H1 (cell line): Measurements from ENCODE around the gene PPP4R3A. TPM values are rescaled to one million over a fixed set of nuclear protein-coding genes. Genes with fewer than 3 reads are reported as not detected.
A peak's percentile ranks its signal among the peaks of the same experiment; 100 is the strongest.

ENCODE experiments used
- CTCF ChIA-PET: fragments of 300-600 bp; sonication (Branson Sonifier 250); formaldehyde crosslinking; loops from one replicate; lab custom pipeline; 2021; ENCODE audit not compliant: partially characterized antibody; lab: Charles Lee
- POLR2A ChIA-PET: fragments of 300-600 bp; sonication (Branson Sonifier 250); formaldehyde crosslinking; loops from one replicate; lab custom pipeline; 2021; ENCODE audit warnings: inconsistent platforms; ENCODE audit not compliant: partially characterized antibody; lab: Charles Lee
- DNase-seq, 2 experiments: peaks; one replicate each; pipeline versions ENCODE4 v3.0.0 to v3.0.0-alpha.2; 2010 to 2022; ENCODE audit warnings: low spot score in 2 of 2, low read depth in 1 of 2, mixed read lengths in 1 of 2
- FAIRE-seq: peaks from 2 replicates; lab custom pipeline; 2011; peaks lifted over from hg19 to GRCh38; lab: Jason Lieb, UNC
- H2AFZ ChIP-seq: 2 replicates; pipeline ENCODE4 v1.8.1; 2012; ENCODE audit warnings: low read length, inconsistent platforms
- H2AK5ac ChIP-seq: 2 replicates; pipeline ENCODE4 v1.6.1; 2013; ENCODE audit warnings: low read depth, low read length
- H2BK120ac ChIP-seq: replicated peaks from 2 replicates; pipeline ENCODE3; 2013; ENCODE audit warnings: low read depth, low read length, inconsistent platforms
- H2BK12ac ChIP-seq: 2 replicates; pipeline ENCODE4 v1.6.1; 2013; ENCODE audit warnings: low read depth, low read length
- H2BK15ac ChIP-seq: 2 replicates; pipeline ENCODE4 v1.6.1; 2013; ENCODE audit warnings: low read length
- H2BK20ac ChIP-seq: 2 replicates; pipeline ENCODE4 v1.6.1; 2013; ENCODE audit warnings: low read length
- H2BK5ac ChIP-seq: 2 replicates; pipeline ENCODE4 v1.6.1; 2013; ENCODE audit warnings: low read depth, low read length
- H3K14ac ChIP-seq: 2 replicates; pipeline ENCODE4 v1.6.1; 2013; ENCODE audit warnings: inconsistent platforms; ENCODE audit not compliant: insufficient read length
- H3K18ac ChIP-seq: 2 replicates; pipeline ENCODE4 v1.6.1; 2013; ENCODE audit warnings: low read length; ENCODE audit errors: extremely low read depth
- H3K23ac ChIP-seq: 2 replicates; pipeline ENCODE4 v1.6.1; 2013; ENCODE audit warnings: inconsistent platforms; ENCODE audit not compliant: insufficient read length
- H3K23me2 ChIP-seq: 2 replicates; pipeline ENCODE4 v1.6.1; 2013; ENCODE audit warnings: low read depth, low read length
- H3K27ac ChIP-seq: 2 replicates; pipeline ENCODE4 v1.6.1; 2011; ENCODE audit warnings: low read depth, low read length, inconsistent platforms
- H3K27me3 ChIP-seq, 4 experiments: replicated peaks in 1 of 4; 1 replicate in 1 of 4; 2 replicates in 3 of 4; pipeline versions ENCODE4 v1.6.1 to v1.8.1; 2011 to 2013; ENCODE audit warnings: low read length in 3 of 4, mild to moderate bottlenecking in 3 of 4, inconsistent platforms in 2 of 4, mixed read lengths in 2 of 4, moderate library complexity in 1 of 4; ENCODE audit not compliant: control insufficient read depth in 3 of 4, insufficient read depth in 3 of 4; ENCODE audit errors: extremely low read depth in 1 of 4
- H3K36me3 ChIP-seq, 4 experiments: 2 replicates each; pipeline versions ENCODE4 v1.6.1 to v1.8.1; 2011 to 2013; ENCODE audit warnings: mild to moderate bottlenecking in 4 of 4, low read length in 3 of 4, moderate library complexity in 2 of 4, control low read depth in 1 of 4, inconsistent platforms in 1 of 4; ENCODE audit not compliant: insufficient read depth in 4 of 4, control insufficient read depth in 2 of 4
- H3K4ac ChIP-seq: replicated peaks from 2 replicates; pipeline ENCODE3; 2013; ENCODE audit warnings: low read length, low read depth, mixed read lengths, inconsistent platforms; ENCODE audit not compliant: insufficient read length
- H3K4me1 ChIP-seq, 4 experiments: replicated peaks in 1 of 4; 1 replicate in 1 of 4; 2 replicates in 3 of 4; pipeline versions ENCODE4 v1.6.1 to v1.8.1; 2011 to 2013; ENCODE audit warnings: low read length in 3 of 4, inconsistent platforms in 2 of 4, mixed read lengths in 1 of 4; ENCODE audit not compliant: insufficient read depth in 4 of 4, control insufficient read depth in 3 of 4
- H3K4me2 ChIP-seq, 2 experiments: 2 replicates each; pipeline versions ENCODE4 v1.6.1 to v1.8.1; 2011 to 2013; ENCODE audit warnings: low read depth in 2 of 2, low read length in 2 of 2, control low read depth in 1 of 2, inconsistent platforms in 1 of 2, mild to moderate bottlenecking in 1 of 2; ENCODE audit not compliant: insufficient read depth in 1 of 2
- H3K4me3 ChIP-seq, 4 experiments: fragments of 200-600, 300-600 bp in 1 of 4; sonication (generic), shearing (Covaris generic), sonication (Bioruptor Twin) in 1 of 4; 2 replicates each; pipeline versions ENCODE4 v1.5.1 to v1.8.1; 2011 to 2016; ENCODE audit warnings: low read length in 4 of 4, low read depth in 3 of 4, control low read depth in 2 of 4, inconsistent platforms in 2 of 4, mild to moderate bottlenecking in 2 of 4, mixed read lengths in 1 of 4, moderate library complexity in 1 of 4; ENCODE audit not compliant: insufficient read depth in 2 of 4; ENCODE audit errors: extremely low read depth in 1 of 4
- H3K56ac ChIP-seq: replicated peaks from 2 replicates; pipeline ENCODE3; 2013; ENCODE audit warnings: low read depth, mild to moderate bottlenecking, mixed read lengths, low read length, inconsistent platforms; ENCODE audit not compliant: insufficient read length
- H3K79me1 ChIP-seq: 2 replicates; pipeline ENCODE4 v1.6.1; 2013; ENCODE audit warnings: low read depth, low read length, control low read depth
- H3K79me2 ChIP-seq, 2 experiments: 2 replicates each; pipeline versions ENCODE4 v1.6.1 to v1.8.1; 2012 to 2013; ENCODE audit warnings: low read length in 2 of 2, mild to moderate bottlenecking in 2 of 2, inconsistent platforms in 1 of 2; ENCODE audit not compliant: insufficient read depth in 2 of 2, control insufficient read depth in 1 of 2
- H3K9ac ChIP-seq, 4 experiments: replicated peaks in 1 of 4; 1 replicate in 1 of 4; 2 replicates in 3 of 4; pipeline versions ENCODE4 v1.6.1 to v1.8.1; 2011 to 2013; ENCODE audit warnings: low read depth in 3 of 4, low read length in 3 of 4, control low read depth in 2 of 4, mild to moderate bottlenecking in 2 of 4, moderate library complexity in 2 of 4, inconsistent platforms in 1 of 4; ENCODE audit errors: extremely low read depth in 1 of 4
- H3K9me3 ChIP-seq, 2 experiments: 2 replicates each; pipeline versions ENCODE4 v1.6.1 to v1.8.1; 2012 to 2013; ENCODE audit warnings: mild to moderate bottlenecking in 2 of 2, moderate library complexity in 2 of 2, control low read depth in 1 of 2, inconsistent platforms in 1 of 2, low read depth in 1 of 2, low read length in 1 of 2, mixed read lengths in 1 of 2; ENCODE audit not compliant: insufficient read depth in 2 of 2
- H4K20me1 ChIP-seq, 2 experiments: replicated peaks in 1 of 2; 2 replicates each; pipeline versions ENCODE3 to v1.8.1; 2011 to 2013; ENCODE audit warnings: inconsistent platforms in 2 of 2, low read length in 2 of 2, mild to moderate bottlenecking in 1 of 2; ENCODE audit not compliant: insufficient read depth in 2 of 2, control insufficient read depth in 1 of 2
- H4K5ac ChIP-seq: 2 replicates; pipeline ENCODE4 v1.6.1; 2013; ENCODE audit warnings: low read length, low read depth, mixed read lengths, inconsistent platforms; ENCODE audit not compliant: insufficient read length
- H4K8ac ChIP-seq: 2 replicates; pipeline ENCODE4 v1.8.0; 2013; ENCODE audit warnings: mild to moderate bottlenecking, moderate library complexity, low read length, inconsistent platforms; ENCODE audit not compliant: insufficient read depth; ENCODE audit errors: extremely low read depth
- H4K91ac ChIP-seq: replicated peaks from 2 replicates; pipeline ENCODE3; 2013; ENCODE audit warnings: low read length, mixed read lengths, inconsistent platforms; ENCODE audit not compliant: insufficient read length
- RFX5 ChIP-seq: IDR thresholded peaks from 2 replicates; pipeline ENCODE4 v1.6.1; 2011; ENCODE audit warnings: low read depth, low read length, improper control_type of control experiment, borderline replicate concordance
- RNF2 ChIP-seq: fragments of 200-900, 300-1000 bp; sonication (generic); IDR thresholded peaks from 2 replicates; pipeline ENCODE4 v1.7.1; 2016; ENCODE audit warnings: borderline replicate concordance, low read depth, mild to moderate bottlenecking, antibody characterized with exemption, low read length; ENCODE audit not compliant: poor library complexity, severe bottlenecking; ENCODE audit errors: missing control alignments
- SIN3A ChIP-seq, 2 experiments: IDR thresholded peaks in 1 of 2; conservative IDR thresholded peaks in 1 of 2; 2 replicates each; pipeline ENCODE4 v1.6.1; 2011 to 2012; ENCODE audit warnings: low read length in 2 of 2, improper control_type of control experiment in 1 of 2, low read depth in 1 of 2, mild to moderate bottlenecking in 1 of 2
- WGBS, 2 experiments: shearing (Covaris generic) in 1 of 2; methylation state at CpG; one replicate each; pipeline versions ENCODE4 v1.1.6 to v1.1.7; 2013 to 2015; ENCODE audit warnings: low lambda C conversion rate in 2 of 2, mixed read lengths in 2 of 2, inconsistent platforms in 1 of 2, low coverage in 1 of 2, missing lambda C conversion rate in 1 of 2; ENCODE audit not compliant: insufficient replicate concordance in 2 of 2, insufficient coverage in 1 of 2, insufficient read length in 1 of 2; ENCODE audit errors: extremely low coverage in 1 of 2, missing lambda C conversion rate in 1 of 2; 5-methylcytosine and 5-hydroxymethylcytosine counted together
- polyA plus RNA-seq, 7 experiments: library from polyadenylated mRNA; depleted of rRNA in 3 of 7; stranded (reverse) in 5 of 7; unstranded in 2 of 7; fragments of >200 nt in 5 of 7; fragments of 200-250 nt in 2 of 7; gene quantifications; 1 replicate in 5 of 7; 2 replicates in 1 of 7; 4 replicates in 1 of 7; pipeline versions ENCODE4 v1.2.1 to v1.2.3, GENCODE V29; 2011 to 2013; ENCODE audit warnings: missing spikeins in 2 of 7, mixed read lengths in 2 of 7
- total RNA-seq: library from RNA; stranded (reverse); fragmentation: NEBNext Ultra II Directional; extraction: Animal tissue kit (Norgen Biotek cat#: 25700); gene quantifications from 2 replicates; pipeline ENCODE4 v1.2.1, GENCODE V29; 2021

PPP4R3A gene
- total and polyA plus RNA-seq, 2 of the 8 experiments (the other 6 are each of a cell fraction or from before 2014, with no cell fraction given), result 31.7 to 122 TPM

DNA sequence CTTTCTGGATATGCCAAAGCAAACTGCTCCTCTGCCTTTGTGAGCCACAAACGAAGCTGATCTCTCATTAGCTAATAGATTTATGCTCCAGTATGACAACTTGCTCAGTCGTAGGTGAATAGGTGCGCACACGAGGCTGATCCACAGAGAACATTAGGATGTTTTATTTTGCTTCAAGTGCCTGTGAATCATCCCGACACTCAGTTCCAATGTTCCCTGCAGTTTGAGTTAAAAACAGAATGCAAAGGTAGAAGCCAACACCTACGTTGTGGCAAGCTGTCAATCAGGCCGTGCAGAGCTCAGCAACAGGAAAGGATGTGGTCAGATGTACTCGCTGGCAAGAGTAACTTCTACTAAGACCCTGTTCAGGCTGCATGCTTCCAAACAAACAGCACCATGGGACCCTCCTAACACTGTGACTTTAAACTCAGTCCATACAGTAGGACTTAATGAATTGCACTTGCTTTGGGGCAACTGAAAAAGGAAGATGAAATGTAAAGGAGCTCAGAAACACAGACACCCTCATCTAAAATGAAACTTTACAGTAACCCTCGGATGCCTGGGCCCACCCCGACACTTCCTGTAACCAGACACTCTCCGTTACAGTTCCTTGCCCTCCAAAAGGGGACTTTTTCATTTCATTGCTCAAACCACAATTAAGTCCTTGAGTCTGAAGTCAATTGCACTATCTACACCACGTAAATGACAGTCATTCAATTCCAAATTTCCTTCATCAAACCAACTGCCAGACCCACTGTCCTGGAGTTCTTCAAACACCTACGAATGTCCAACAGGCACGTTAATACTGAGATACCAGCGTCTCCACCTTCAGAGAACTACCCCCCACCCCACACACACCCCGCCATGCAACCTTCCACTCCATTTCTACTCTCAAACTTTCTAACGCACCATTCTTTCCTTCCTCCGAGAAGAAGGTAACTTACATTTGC lies 94.0 kb downstream of the PPP4R3A start:
- peak overlapping the region; percentile 82 for H2BK15ac ChIP-seq
- no peaks in the 10 kb centered on the region for H3K36me3 ChIP-seq
- peaks cover 0 to 6% of the 10 kb centered on the region in 2 experiments for H4K20me1 ChIP-seq
- H3K79me1 ChIP-seq, result peaks cover 3% of the 10 kb centered on the region; the same call in 1 of the 2 replicates
- H3K9ac ChIP-seq, result peak overlapping the region in 3 of 4 experiments; percentile 1 to 47 (median 5); a peak in 2 of 7 replicates
- H3K4me2 ChIP-seq, result peak overlapping the region; percentile 82 to 87
- H2BK20ac ChIP-seq, result peak overlapping the region; percentile 18; the same call in 1 of the 2 replicates
- H2BK12ac ChIP-seq, result peak overlapping the region; percentile 2; the same call in 1 of the 2 replicates
- no peak for FAIRE-seq
- peaks cover 0 to 6% (median 3%) of the 10 kb centered on the region in 4 experiments; a peak in 2 of 7 replicates for H3K27me3 ChIP-seq
- no peak for TF ChIP-seq RFX5
- TF ChIP-seq SIN3A (conservative IDR thresholded peaks at IDR 0.05 in 1 of 2, IDR thresholded peaks at IDR 0.05 in 1 of 2; ENCODE audit: low read depth in 1 of 2, low read length in 2 of 2), result 0 out of 4 replicates have a peak, but pooled peaks of 1 of the 2 experiments have one; percentile 31
- TF ChIP-seq RNF2, result no peak
- peaks cover 7 to 30% (median 18%) of the 10 kb centered on the region in 4 experiments; a peak in 6 of 7 replicates for H3K4me1 ChIP-seq
- ChIA-PET CTCF (interaction anchor here (0.6 to 10.0 kb wide), 10 partner anchors 8 to 690 kb away, joined by 3 to 135 read pairs (median 4); partner anchors contain the start of gene ATXN3), POLR2A (interaction anchor here (0.8 to 7.0 kb wide), 12 partner anchors 9 to 302 kb away, joined by 3 to 66 read pairs (median 4); partner anchors contain the start of gene DGLUCY)
- H2BK120ac ChIP-seq, result no peak overlapping the region
- H3K18ac ChIP-seq, result peak overlapping the region; percentile 42; the same call in 1 of the 2 replicates
- peak overlapping the region; percentile 16 for H4K91ac ChIP-seq
- no peak overlapping the region for H4K5ac ChIP-seq
- WGBS, 2 experiments, result 30% methylated on average over 18 of the region's 18 CpGs; no CpG with 5 or more reads in 1 of the 2 experiments
- no peak overlapping the region for H3K23ac ChIP-seq
- H2AFZ ChIP-seq, result no peak overlapping the region
- peak overlapping the region; percentile 33 for H3K4ac ChIP-seq
- peak overlapping the region; percentile 19; the same call in 1 of the 2 replicates for H2BK5ac ChIP-seq
- no peak overlapping the region for H3K56ac ChIP-seq
- H3K4me3 ChIP-seq, result peak overlapping the region; percentile 82 to 92 (median 86)
- H3K14ac ChIP-seq, result no peak overlapping the region
- H3K79me2 ChIP-seq, result peaks cover 8 to 47% of the 10 kb centered on the region in 2 experiments
- no peak overlapping the region for H4K8ac ChIP-seq
- H3K27ac ChIP-seq, result no peak overlapping the region
- peaks cover 19% of the 10 kb centered on the region for H3K23me2 ChIP-seq
- H2AK5ac ChIP-seq, result peak overlapping the region; percentile 66; the same call in 1 of the 2 replicates
- H3K9me3 ChIP-seq, result no peaks in the 10 kb centered on the region
- DNase-seq, result no peak
